RWPE2 (cell line): Measurements from ENCODE around the gene MED26.

ENCODE experiments used
- ATAC-seq: fragments of 200-7000 bp; cut with Tn5 transposase; 3 replicates; pipeline ENCODE4 v1.9.1; 2021; ENCODE audit warnings: low read depth
- DNase-seq: peaks from one replicate; pipeline ENCODE4 v3.0.0-alpha.2; 2020; ENCODE audit warnings: low spot score
- H3K27ac ChIP-seq: fragments of 450-650 bp; 2 replicates; pipeline ENCODE4 v1.5.1; 2017; ENCODE audit warnings: mild to moderate bottlenecking; ENCODE audit not compliant: poor library complexity, severe bottlenecking
- H3K27me3 ChIP-seq: fragments of 250-450 bp; sonication (Bioruptor Pico); 2 replicates; pipeline ENCODE4 v1.5.1; 2021; ENCODE audit warnings: mild to moderate bottlenecking, moderate library complexity; ENCODE audit not compliant: insufficient read depth, poor library complexity, severe bottlenecking
- H3K36me3 ChIP-seq: fragments of 250-450 bp; sonication (Bioruptor Pico); 2 replicates; pipeline ENCODE4 v1.5.1; 2020; ENCODE audit warnings: low read depth, mild to moderate bottlenecking, moderate library complexity
- H3K4me1 ChIP-seq: fragments of 250-450 bp; sonication (Bioruptor Pico); 2 replicates; pipeline ENCODE4 v1.5.1; 2021; ENCODE audit warnings: mild to moderate bottlenecking, moderate library complexity; ENCODE audit not compliant: insufficient read depth, poor library complexity, severe bottlenecking
- H3K4me3 ChIP-seq: fragments of 250-450 bp; sonication (Bioruptor Pico); 2 replicates; pipeline ENCODE4 v1.5.1; 2021; ENCODE audit warnings: mild to moderate bottlenecking, moderate library complexity; ENCODE audit not compliant: severe bottlenecking
- H3K9me3 ChIP-seq: fragments of 250-450 bp; sonication (Bioruptor Pico); 2 replicates; pipeline ENCODE4 v1.5.1; 2021; ENCODE audit warnings: mild to moderate bottlenecking, moderate library complexity; ENCODE audit not compliant: severe bottlenecking
- TF ChIP-seq, protein P1 (sequence below): fragments of 450-650 bp; IDR thresholded peaks from one replicate; pipeline ENCODE4 v1.5.1; 2017; ENCODE audit warnings: mild to moderate bottlenecking, moderate library complexity; ENCODE audit not compliant: poor library complexity, severe bottlenecking

The MED26 gene

GRCh38 chr19:16618248-16618647 lies 9.8 kb downstream of the MED26 start:
- no peaks in the 10 kb centered on the region for H3K4me1 ChIP-seq
- ATAC-seq (no peak), DNase-seq (no peak)
- H3K27me3 ChIP-seq = no peaks in the 10 kb centered on the region
- TF ChIP-seq, protein P1, sequence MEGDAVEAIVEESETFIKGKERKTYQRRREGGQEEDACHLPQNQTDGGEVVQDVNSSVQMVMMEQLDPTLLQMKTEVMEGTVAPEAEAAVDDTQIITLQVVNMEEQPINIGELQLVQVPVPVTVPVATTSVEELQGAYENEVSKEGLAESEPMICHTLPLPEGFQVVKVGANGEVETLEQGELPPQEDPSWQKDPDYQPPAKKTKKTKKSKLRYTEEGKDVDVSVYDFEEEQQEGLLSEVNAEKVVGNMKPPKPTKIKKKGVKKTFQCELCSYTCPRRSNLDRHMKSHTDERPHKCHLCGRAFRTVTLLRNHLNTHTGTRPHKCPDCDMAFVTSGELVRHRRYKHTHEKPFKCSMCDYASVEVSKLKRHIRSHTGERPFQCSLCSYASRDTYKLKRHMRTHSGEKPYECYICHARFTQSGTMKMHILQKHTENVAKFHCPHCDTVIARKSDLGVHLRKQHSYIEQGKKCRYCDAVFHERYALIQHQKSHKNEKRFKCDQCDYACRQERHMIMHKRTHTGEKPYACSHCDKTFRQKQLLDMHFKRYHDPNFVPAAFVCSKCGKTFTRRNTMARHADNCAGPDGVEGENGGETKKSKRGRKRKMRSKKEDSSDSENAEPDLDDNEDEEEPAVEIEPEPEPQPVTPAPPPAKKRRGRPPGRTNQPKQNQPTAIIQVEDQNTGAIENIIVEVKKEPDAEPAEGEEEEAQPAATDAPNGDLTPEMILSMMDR = no peak
- H3K36me3 ChIP-seq = peaks cover 3% of the 10 kb centered on the region
- H3K27ac ChIP-seq = no peak overlapping the region
- H3K9me3 ChIP-seq = no peaks in the 10 kb centered on the region
- H3K4me3 ChIP-seq = no peak overlapping the region

DNA sequence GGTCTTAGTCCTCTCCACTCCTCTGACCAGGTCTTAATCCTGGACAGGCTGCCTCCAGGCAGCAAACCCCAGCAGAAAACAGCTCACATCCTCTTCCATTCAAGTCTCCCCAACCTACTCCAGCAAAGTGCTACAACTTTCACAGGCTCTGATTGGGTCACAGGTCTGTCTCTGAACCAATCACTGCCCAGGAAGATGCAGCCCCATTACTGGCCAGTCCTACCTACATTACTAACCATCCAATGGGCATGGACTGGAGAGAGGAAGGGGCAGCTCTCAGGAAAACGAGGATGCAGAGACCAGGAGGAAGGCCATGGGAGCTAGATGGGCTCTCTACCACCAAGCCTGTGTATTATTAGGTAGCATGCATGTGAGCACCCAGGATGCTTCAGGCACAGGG lies 12.2 kb downstream of the MED26 start:
- Histone ChIP-seq H3K36me3 (no peaks in the 10 kb centered on the region), H3K27ac (no peak overlapping the region), H3K9me3 (no peaks in the 10 kb centered on the region), H3K4me3 (no peak overlapping the region), H3K27me3 (no peaks in the 10 kb centered on the region), H3K4me1 (no peaks in the 10 kb centered on the region)
- ATAC-seq (no peak), DNase-seq (no peak)
- TF ChIP-seq, protein P1 = no peak

- H3K27ac ChIP-seq = no peak overlapping the region
- no peaks in the 10 kb centered on the region for H3K4me1 ChIP-seq
- no peaks in the 10 kb centered on the region for H3K36me3 ChIP-seq
- H3K9me3 ChIP-seq = no peaks in the 10 kb centered on the region
- no peak for DNase-seq
- TF ChIP-seq, protein P1 = no peak
- peak; percentile 17; the same call in 1 of the 3 replicates for ATAC-seq
- H3K4me3 ChIP-seq = no peak overlapping the region
- H3K27me3 ChIP-seq = no peaks in the 10 kb centered on the region
Observed at GRCh38 chr19:16614941-16615340, 13.1 kb downstream of the MED26 start.

DNA sequence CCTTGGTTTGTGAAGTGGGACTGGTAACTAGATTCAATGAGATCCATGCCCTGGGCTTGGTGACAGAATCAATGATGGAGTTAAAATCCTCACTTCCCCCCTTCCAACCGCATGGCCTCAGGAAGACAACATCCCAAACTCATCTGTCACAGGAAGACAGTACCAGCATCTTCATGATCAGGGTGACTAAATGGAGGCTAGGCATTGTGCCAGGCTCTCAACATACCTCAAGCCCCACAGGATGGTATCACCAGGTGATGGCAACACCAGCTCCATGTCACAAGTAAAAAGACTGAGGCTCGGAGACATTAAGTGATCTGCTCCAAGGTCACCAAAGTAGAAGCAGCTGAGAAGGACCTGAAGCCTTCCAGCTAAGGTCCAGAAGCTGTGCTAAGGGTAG lies 14.2 kb downstream of the MED26 start:
- DNase-seq (no peak), ATAC-seq (no peak)
- Histone ChIP-seq H3K27me3 (no peaks in the 10 kb centered on the region), H3K4me3 (no peak overlapping the region), H3K36me3 (no peaks in the 10 kb centered on the region), H3K9me3 (no peaks in the 10 kb centered on the region), H3K4me1 (no peaks in the 10 kb centered on the region), H3K27ac (no peak overlapping the region)
- TF ChIP-seq, protein P1 = no peak

DNA sequence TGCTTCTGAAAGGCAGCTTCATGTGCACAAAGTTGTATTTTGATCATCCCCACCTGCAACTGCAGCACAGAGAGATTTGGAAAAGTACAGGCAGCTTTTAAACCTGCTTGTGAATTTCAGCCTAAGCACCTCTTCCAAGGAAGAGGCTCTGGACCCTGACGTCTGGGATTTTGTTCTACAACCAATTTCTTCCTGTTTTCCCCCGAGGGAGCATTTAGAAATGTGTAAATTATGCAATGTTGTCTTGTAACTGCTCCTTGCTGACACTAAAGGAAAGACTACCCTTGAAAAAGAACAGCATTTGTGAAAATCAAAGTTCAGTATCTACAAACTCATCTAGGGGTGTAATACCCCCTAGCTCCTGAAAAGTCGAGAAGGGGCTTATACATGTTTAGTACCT lies 15.4 kb downstream of the MED26 start:
- H3K4me1 ChIP-seq = peaks cover 3% of the 10 kb centered on the region
- H3K36me3 ChIP-seq = no peaks in the 10 kb centered on the region
- H3K27ac ChIP-seq = no peak overlapping the region
- TF ChIP-seq, protein P1 = no peak
- DNase-seq (no peak), ATAC-seq (no peak)
- H3K27me3 ChIP-seq = no peaks in the 10 kb centered on the region
- H3K4me3 ChIP-seq = no peak overlapping the region
- no peaks in the 10 kb centered on the region for H3K9me3 ChIP-seq
